IPS-20b (cell line): ENCODE data around the gene OR6C4.
"Not testable (repeated sequence)": the region's sequence is repeated elsewhere in the genome, so short reads cannot be mapped to it uniquely, and the experiment has no call there.

Experiments
- H3K27ac ChIP-seq: one replicate; pipeline ENCODE4 v1.5.1; 2013; ENCODE audit warnings: low read length
- H3K27me3 ChIP-seq: 2 replicates; pipeline ENCODE4 v1.6.1; 2013; ENCODE audit warnings: mild to moderate bottlenecking, low read length, inconsistent platforms; ENCODE audit not compliant: insufficient read depth
- H3K36me3 ChIP-seq: 2 replicates; pipeline ENCODE4 v1.6.1; 2013; ENCODE audit warnings: low read depth, mild to moderate bottlenecking, inconsistent platforms, low read length, moderate library complexity; ENCODE audit not compliant: insufficient read depth
- H3K4me1 ChIP-seq: 2 replicates; pipeline ENCODE4 v1.6.1; 2013; ENCODE audit warnings: mild to moderate bottlenecking, control low read depth, inconsistent platforms, low read length, moderate library complexity; ENCODE audit not compliant: insufficient read depth
- H3K4me3 ChIP-seq: 2 replicates; pipeline ENCODE4 v1.5.1; 2013; ENCODE audit warnings: mild to moderate bottlenecking, low read length, inconsistent platforms
- H3K9ac ChIP-seq: 2 replicates; pipeline ENCODE4 v1.6.1; 2013; ENCODE audit warnings: low read depth, mild to moderate bottlenecking, inconsistent platforms, low read length, moderate library complexity
- H3K9me3 ChIP-seq: 2 replicates; pipeline ENCODE4 v1.6.1; 2013; ENCODE audit warnings: mild to moderate bottlenecking, low read depth, low read length, inconsistent platforms; ENCODE audit not compliant: insufficient read depth

OR6C4 gene

DNA sequence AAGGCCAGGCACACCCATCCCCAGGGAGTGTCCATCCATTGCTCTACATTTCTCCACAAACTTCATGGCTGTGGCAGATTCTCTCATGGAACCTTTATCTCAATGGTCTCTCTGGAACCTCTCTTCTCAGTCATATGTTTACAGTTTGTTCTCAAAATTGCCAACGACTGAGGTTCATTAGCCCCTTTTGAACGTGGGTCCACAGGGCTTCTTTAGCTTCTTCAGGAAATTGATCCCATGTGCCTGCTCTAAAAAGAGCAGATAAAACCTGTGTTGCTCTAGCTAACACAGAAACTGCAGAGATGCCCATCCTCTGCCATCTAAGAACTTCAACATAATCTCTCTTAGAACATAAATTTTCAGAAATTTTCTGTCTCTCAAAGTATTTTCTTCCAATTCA is at the start of gene OR6C4:
Gene OR6C4 (plus strand): TSS at position 301 of the 400 bp plus-strand sequence. CDS start 1,625 bp downstream, outside the sequence.
- no peaks in the 10 kb centered on the region for H3K36me3 ChIP-seq
- H3K9ac ChIP-seq = no peak within 1 kb of the TSS
- H3K9me3 ChIP-seq = peaks cover 7% of the 10 kb centered on the region
- no peaks in the 10 kb centered on the region for H3K4me1 ChIP-seq
- no peak within 1 kb of the TSS for H3K27ac ChIP-seq
- no peaks in the 10 kb centered on the region for H3K27me3 ChIP-seq
- H3K4me3 ChIP-seq = no peak within 1 kb of the TSS

DNA sequence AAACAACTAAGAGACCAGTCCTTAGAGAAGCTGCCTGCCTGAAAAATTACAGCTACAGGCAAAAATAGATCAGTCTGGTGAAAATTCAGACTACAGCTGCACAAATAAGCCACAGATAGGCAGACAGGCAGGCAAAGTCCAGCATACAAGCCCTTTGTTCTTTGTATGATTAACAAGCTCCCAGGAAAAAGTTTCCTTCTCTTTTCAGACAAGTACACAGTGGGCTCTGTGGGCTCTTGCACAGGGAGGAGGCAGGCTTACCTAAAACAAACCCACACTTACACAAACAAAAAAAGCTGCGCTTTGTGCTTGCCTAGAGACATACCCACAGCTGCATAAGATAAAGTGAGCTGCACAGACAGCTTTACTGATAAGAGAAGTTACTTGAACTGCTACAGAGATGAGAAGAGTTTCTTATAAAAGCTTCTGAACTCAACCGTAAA is 49.6 kb upstream of the OR6C4 start:
- Histone ChIP-seq H3K9me3 (no peaks in the 10 kb centered on the region), H3K27me3 (no peaks in the 10 kb centered on the region), H3K27ac (no peak overlapping the region)

DNA sequence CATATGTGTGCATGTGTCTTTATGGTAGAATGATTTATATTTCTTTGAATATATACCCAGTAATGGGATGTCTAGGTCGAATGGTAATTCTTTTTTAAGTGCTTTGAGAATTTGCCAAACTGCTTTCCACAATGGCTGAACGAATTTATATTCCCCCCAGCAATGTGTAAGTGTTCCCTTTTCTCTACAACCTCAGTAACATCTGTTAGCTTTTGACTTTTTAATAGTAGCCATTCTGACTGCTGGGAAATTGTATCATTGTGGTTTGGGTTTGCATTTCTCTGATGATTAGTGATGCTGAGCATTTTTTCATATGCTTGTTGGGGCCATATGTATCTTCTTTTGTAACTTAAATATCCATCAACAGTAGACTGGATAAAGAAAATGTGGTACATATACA is 47.8 kb upstream of the OR6C4 start:
- H3K27me3 ChIP-seq = no peaks in the 10 kb centered on the region
- H3K9me3 ChIP-seq = no peaks in the 10 kb centered on the region
- H3K4me1 ChIP-seq = no peaks in the 10 kb centered on the region
- H3K27ac ChIP-seq = no peak overlapping the region
- no peaks in the 10 kb centered on the region for H3K36me3 ChIP-seq
- H3K4me3 ChIP-seq = no peak overlapping the region
- H3K9ac ChIP-seq = no peak overlapping the region

More for the DNA sequence above, 49.6 kb upstream of the OR6C4 start:
- Histone ChIP-seq H3K36me3 (no peaks in the 10 kb centered on the region), H3K4me1 (no peaks in the 10 kb centered on the region), H3K9ac (no peak overlapping the region), H3K4me3 (no peak overlapping the region)

GRCh38 chr12:55515696-55516095 is 33.7 kb upstream of the OR6C4 start:
- H3K9ac ChIP-seq = no peak overlapping the region
- no peak overlapping the region for H3K27ac ChIP-seq
- H3K27me3 ChIP-seq = no peaks in the 10 kb centered on the region
- H3K4me3 ChIP-seq = no peak overlapping the region
- H3K4me1 ChIP-seq = no peaks in the 10 kb centered on the region
- H3K36me3 ChIP-seq = no peaks in the 10 kb centered on the region
- no peaks in the 10 kb centered on the region; the same call in 1 of the 2 replicates for H3K9me3 ChIP-seq

DNA sequence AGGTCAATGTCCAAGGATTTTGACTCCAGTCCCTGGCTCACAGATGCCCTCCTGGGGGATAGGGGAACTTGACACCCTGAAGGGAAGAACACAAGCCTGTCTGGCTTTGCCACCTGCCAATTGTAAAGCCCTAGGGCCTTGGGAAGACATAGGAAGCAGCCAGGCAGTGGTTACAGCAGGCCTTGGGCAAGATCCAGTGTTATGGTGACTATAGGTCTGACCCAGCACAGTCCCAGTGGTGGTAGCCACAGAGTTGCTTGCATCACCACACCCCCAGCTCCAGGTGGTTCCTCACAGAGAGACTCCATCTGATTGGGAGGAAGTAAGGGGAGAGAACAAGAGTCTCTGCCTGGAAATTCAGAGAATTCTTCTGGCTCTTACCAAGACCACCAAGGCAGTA is 33.0 kb upstream of the OR6C4 start:
- Histone ChIP-seq H3K27me3 (no peaks in the 10 kb centered on the region), H3K36me3 (no peaks in the 10 kb centered on the region), H3K4me3 (no peak overlapping the region), H3K9me3 (no peaks in the 10 kb centered on the region; the same call in 1 of the 2 replicates), H3K27ac (no peak overlapping the region), H3K4me1 (no peaks in the 10 kb centered on the region), H3K9ac (no peak overlapping the region)

DNA sequence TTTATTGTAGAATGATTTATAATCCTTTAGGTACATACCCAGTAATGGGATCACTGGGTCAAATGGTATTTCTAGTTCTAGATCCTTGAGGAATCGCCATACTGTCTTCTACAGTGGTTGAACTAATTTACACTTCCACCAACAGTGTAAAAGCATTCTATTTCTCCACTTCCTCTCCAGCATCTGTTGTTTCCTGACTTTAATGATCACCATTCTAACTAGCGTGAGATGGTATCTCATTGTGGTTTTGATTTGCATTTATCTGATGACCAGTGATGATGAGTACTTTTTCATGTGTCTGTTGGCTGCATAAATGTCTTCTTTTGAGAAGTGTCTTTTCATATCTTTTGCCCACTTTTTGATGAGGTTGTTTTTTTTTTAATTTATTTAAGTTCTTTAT is 1.2 kb upstream of the OR6C4 start:
- not testable (repeated sequence) for H3K9me3 ChIP-seq, H3K27ac ChIP-seq, H3K9ac ChIP-seq, H3K36me3 ChIP-seq, H3K4me1 ChIP-seq, H3K4me3 ChIP-seq, H3K27me3 ChIP-seq

DNA sequence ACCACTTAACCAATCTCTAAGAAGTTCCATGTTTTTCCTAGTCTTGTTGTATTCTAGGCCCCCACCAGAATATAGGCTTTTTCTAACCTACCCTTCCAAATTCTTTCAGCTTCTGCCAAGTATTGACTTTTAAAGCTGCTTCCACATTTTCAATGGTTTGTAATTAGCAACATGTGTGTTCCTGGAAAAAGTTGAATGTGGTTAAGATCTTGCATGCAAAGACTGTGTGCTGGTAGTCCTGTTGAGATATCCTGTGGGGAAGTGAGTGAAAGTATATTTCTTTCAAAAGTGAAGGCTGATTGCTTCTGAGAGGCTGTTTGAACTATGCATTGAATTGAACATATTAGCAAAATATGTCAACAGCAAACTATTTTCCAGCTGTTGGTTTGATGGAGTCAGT is 646 bp upstream of the OR6C4 start:
- no peak overlapping the region for H3K27ac ChIP-seq
- no peak overlapping the region for H3K9ac ChIP-seq
- H3K4me3 ChIP-seq = no peak overlapping the region
- no peaks in the 10 kb centered on the region for H3K27me3 ChIP-seq
- no peaks in the 10 kb centered on the region for H3K4me1 ChIP-seq
- H3K9me3 ChIP-seq = peaks cover 7% of the 10 kb centered on the region
- no peaks in the 10 kb centered on the region for H3K36me3 ChIP-seq

DNA sequence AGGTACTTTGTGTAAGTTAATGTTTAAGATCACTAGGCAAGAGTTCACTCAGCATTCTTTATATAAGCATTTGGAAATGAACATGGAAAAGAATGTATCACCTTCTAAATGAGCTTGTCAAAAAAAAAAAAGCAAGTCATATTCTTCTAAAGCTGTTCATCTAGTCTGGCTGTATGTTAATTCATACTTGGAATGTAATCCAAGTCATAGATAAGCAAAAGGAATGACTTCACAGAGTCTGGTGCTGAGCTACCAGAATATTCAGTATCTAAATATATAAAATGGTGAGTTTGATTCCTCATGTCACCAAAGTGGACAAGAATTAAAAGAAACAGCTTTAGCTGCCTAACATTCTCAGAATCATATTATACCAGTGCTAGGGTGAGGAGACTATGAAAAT is 4.9 kb downstream of the OR6C4 start:
- Histone ChIP-seq H3K27me3 (no peaks in the 10 kb centered on the region), H3K4me3 (no peak overlapping the region), H3K9ac (no peak overlapping the region), H3K4me1 (no peaks in the 10 kb centered on the region), H3K9me3 (peaks cover 3% of the 10 kb centered on the region; the same call in 1 of the 2 replicates), H3K27ac (no peak overlapping the region), H3K36me3 (no peaks in the 10 kb centered on the region)

GRCh38 chr12:55570060-55570459 is 20.7 kb downstream of the OR6C4 start:
- H3K27me3 ChIP-seq, H3K27ac ChIP-seq, H3K4me3 ChIP-seq, H3K9ac ChIP-seq, H3K4me1 ChIP-seq, H3K36me3 ChIP-seq: not testable (repeated sequence)
- H3K9me3 ChIP-seq = peaks cover 32% of the 10 kb centered on the region

DNA sequence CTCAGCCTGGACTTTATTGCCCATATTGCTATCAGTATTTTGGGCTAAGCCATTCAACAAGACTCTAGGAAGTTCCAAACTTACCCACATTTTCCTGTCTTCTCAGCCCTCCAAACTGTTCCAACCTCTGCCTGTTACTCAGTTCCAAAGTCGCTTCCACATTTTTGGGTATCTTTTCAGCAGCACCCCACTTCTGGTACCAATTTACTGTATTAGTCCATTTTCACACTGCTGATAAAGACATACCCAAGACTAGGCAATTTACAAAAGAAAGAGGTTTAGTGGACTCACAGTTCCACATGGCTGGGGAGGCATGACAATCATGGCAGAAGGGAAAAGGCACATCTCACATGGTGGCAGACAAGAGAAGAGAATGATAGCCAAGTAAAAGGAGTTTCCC is 21.3 kb downstream of the OR6C4 start:
- H3K27me3 ChIP-seq, H3K36me3 ChIP-seq, H3K9ac ChIP-seq, H3K27ac ChIP-seq, H3K4me1 ChIP-seq, H3K4me3 ChIP-seq: not testable (repeated sequence)
- H3K9me3 ChIP-seq = peaks cover 32% of the 10 kb centered on the region

DNA sequence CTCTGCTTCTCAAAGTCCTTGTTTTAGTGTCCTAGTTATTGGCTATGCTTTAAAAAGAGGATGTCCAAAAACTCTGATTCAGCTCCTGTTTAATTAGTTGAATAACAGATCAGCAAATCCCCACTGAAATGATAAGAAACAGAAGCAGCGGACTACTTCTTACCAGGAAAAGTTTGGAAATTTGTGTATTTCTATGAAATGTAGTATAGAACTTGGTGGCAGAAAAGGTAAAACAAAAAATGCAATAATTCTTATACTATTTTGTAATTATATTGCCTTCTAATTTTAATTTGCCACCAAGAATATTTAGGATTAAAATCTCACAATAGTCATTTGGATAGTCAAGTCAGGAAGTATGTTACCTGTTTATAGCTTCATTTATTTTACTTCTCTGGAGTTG is 22.8 kb downstream of the OR6C4 start, which contains the start of gene OR2AP1:
Gene OR2AP1 (plus strand): TSS at position 301 of the 400 bp plus-strand sequence. CDS start 1,947 bp downstream, outside the sequence.
- H3K4me1 ChIP-seq = no peaks in the 10 kb centered on the region
- no peak within 1 kb of the TSS for H3K9ac ChIP-seq
- H3K27ac ChIP-seq = no peak within 1 kb of the TSS
- H3K36me3 ChIP-seq = no peaks in the 10 kb centered on the region
- H3K27me3 ChIP-seq = no peaks in the 10 kb centered on the region
- H3K4me3 ChIP-seq = no peak within 1 kb of the TSS
- H3K9me3 ChIP-seq = peaks cover 26% of the 10 kb centered on the region

- no peaks in the 10 kb centered on the region; the same call in 1 of the 2 replicates for H3K9me3 ChIP-seq
- H3K4me3 ChIP-seq = no peak overlapping the region
- H3K9ac ChIP-seq = no peak overlapping the region
- H3K4me1 ChIP-seq = no peaks in the 10 kb centered on the region
- H3K27ac ChIP-seq = no peak overlapping the region
- H3K36me3 ChIP-seq = no peaks in the 10 kb centered on the region
- no peaks in the 10 kb centered on the region for H3K27me3 ChIP-seq
Observed at GRCh38 chr12:55582066-55582465, 32.7 kb downstream of the OR6C4 start.
